ENCODE results near the gene FOXK1.

- TF ChIP-seq EZH2 (IDR thresholded peaks at IDR 0.05) (no peak), POLR2AphosphoS5 (IDR thresholded peaks at IDR 0.05; ENCODE audit: borderline replicate concordance, low read depth, low read length) (no peak)
These were observed 52.7 kb downstream of the FOXK1 start for GRCh38 chr7:4734587-4735345.
